HepG2 (cell line): ENCODE measurements around the gene ZNF189. TPM values are rescaled to one million over a fixed set of nuclear protein-coding genes. Genes with fewer than 3 reads are reported as not detected.

ENCODE experiments used
- CCAR2 ChIP-seq: fragments of 200-400 bp; formaldehyde crosslinking; optimal IDR thresholded peaks from 2 replicates; pipeline ENCODE3; 2018; ENCODE audit warnings: low read depth, mild to moderate bottlenecking, low read length, moderate library complexity
- CCDC6 ChIP-seq: sonication (generic); formaldehyde crosslinking; IDR thresholded peaks from 2 replicates; pipeline ENCODE4 v1.8.1; 2022; ENCODE audit warnings: mild to moderate bottlenecking, missing genetic modification reagents, moderate library complexity
- FOXP1 ChIP-seq, 2 experiments: fragments of 450-650 bp in 1 of 2; IDR thresholded peaks; 2 replicates each; pipeline ENCODE4 v1.6.1; 2017 to 2018; ENCODE audit warnings: antibody characterized with exemption in 1 of 2
- HNRNPH1 ChIP-seq: fragments of 200-400 bp; formaldehyde crosslinking; optimal IDR thresholded peaks from 2 replicates; pipeline ENCODE3; 2017; ENCODE audit warnings: mild to moderate bottlenecking, low read depth, low read length
- KDM5B ChIP-seq: sonication (generic); formaldehyde crosslinking; IDR thresholded peaks from 2 replicates; pipeline ENCODE4 v1.4.0; 2020; ENCODE audit warnings: missing genetic modification reagents, mild to moderate bottlenecking, borderline replicate concordance
- MXD4 ChIP-seq: IDR thresholded peaks from 2 replicates; pipeline ENCODE4 v1.6.1; 2016; ENCODE audit warnings: mild to moderate bottlenecking, missing biosample characterization, missing genetic modification reagents
- RBFOX2 ChIP-seq: fragments of 200-400 bp; formaldehyde crosslinking; IDR thresholded peaks from 2 replicates; pipeline ENCODE4 v1.6.1; 2017; ENCODE audit warnings: low read depth, mild to moderate bottlenecking, low read length
- SNAPC5 ChIP-seq: sonication (generic); formaldehyde crosslinking; IDR thresholded peaks from 2 replicates; pipeline ENCODE4 v1.8.1; 2023; ENCODE audit warnings: mild to moderate bottlenecking, missing genetic modification reagents, borderline replicate concordance
- TBL1XR1 ChIP-seq: fragments of 150-350 bp; IDR thresholded peaks from 2 replicates; pipeline ENCODE4 v1.6.1; 2014; ENCODE audit warnings: borderline replicate concordance, low read length; ENCODE audit not compliant: partially characterized antibody
- TRIM24 ChIP-seq: sonication (generic); formaldehyde crosslinking; IDR thresholded peaks from 2 replicates; pipeline ENCODE4 v1.8.0; 2022; ENCODE audit warnings: mild to moderate bottlenecking, missing genetic modification reagents
- USF2 ChIP-seq, 2 experiments: sonication (generic) in 1 of 2; formaldehyde crosslinking in 1 of 2; IDR thresholded peaks; 2 replicates each; pipeline versions ENCODE4 v1.5.1 to v1.6.1; 2011 to 2020; ENCODE audit warnings: borderline replicate concordance in 1 of 2, low read depth in 1 of 2, low read length in 1 of 2, mild to moderate bottlenecking in 1 of 2, missing genetic modification reagents in 1 of 2, moderate library complexity in 1 of 2
- WIZ ChIP-seq: sonication (generic); formaldehyde crosslinking; IDR thresholded peaks from 2 replicates; pipeline ENCODE4 v1.5.1; 2020; ENCODE audit warnings: mild to moderate bottlenecking, missing genetic modification reagents
- ZFX ChIP-seq: sonication (generic); formaldehyde crosslinking; IDR thresholded peaks from 2 replicates; pipeline ENCODE4 v1.4.0; 2020; ENCODE audit warnings: mild to moderate bottlenecking, low read depth, missing genetic modification reagents, moderate library complexity
- ZFY ChIP-seq: sonication (generic); formaldehyde crosslinking; IDR thresholded peaks from 2 replicates; pipeline ENCODE4 v1.4.0; 2020; ENCODE audit warnings: missing genetic modification reagents
- ZNF124 ChIP-seq: sonication (generic); formaldehyde crosslinking; IDR thresholded peaks from 2 replicates; pipeline ENCODE4 v1.4.0; 2020; ENCODE audit warnings: missing genetic modification reagents
- ZNF160 ChIP-seq: sonication (generic); formaldehyde crosslinking; IDR thresholded peaks from 2 replicates; pipeline ENCODE4 v1.8.0; 2022; ENCODE audit warnings: mild to moderate bottlenecking, inconsistent platforms, missing genetic modification reagents
- ZNF264 ChIP-seq: sonication (generic); formaldehyde crosslinking; IDR thresholded peaks from 2 replicates; pipeline ENCODE4 v1.4.0; 2020; ENCODE audit warnings: missing genetic modification reagents
- ZNF619 ChIP-seq: sonication (generic); formaldehyde crosslinking; IDR thresholded peaks from 2 replicates; pipeline ENCODE4 v1.4.0; 2020; ENCODE audit warnings: mild to moderate bottlenecking, missing genetic modification reagents
- ZNF770 ChIP-seq: sonication (generic); formaldehyde crosslinking; IDR thresholded peaks from 2 replicates; pipeline ENCODE4 v1.5.0; 2020; ENCODE audit warnings: mild to moderate bottlenecking, missing genetic modification reagents
- ZNF772 ChIP-seq: sonication (generic); formaldehyde crosslinking; IDR thresholded peaks from 2 replicates; pipeline ENCODE4 v1.5.0; 2020; ENCODE audit warnings: mild to moderate bottlenecking, missing genetic modification reagents
- polyA plus RNA-seq, 8 experiments: library from polyadenylated mRNA; depleted of rRNA in 3 of 8; stranded (reverse) in 7 of 8; unstranded in 1 of 8; fragments of >200 nt; fragmentation: Illumina TruSeq in 4 of 8; extraction: Trizol in 4 of 8; gene quantifications; 2 replicates each; pipeline versions ENCODE4 v1.2.1 to v1.2.3, GENCODE V29; 2011 to 2016; ENCODE audit warnings: low read depth in 4 of 8, missing spikeins in 1 of 8, mixed read lengths in 1 of 8; ENCODE audit not compliant: insufficient read depth in 1 of 8
- total RNA-seq, 5 experiments: library from RNA; depleted of rRNA; stranded (reverse); fragments of >200 nt; fragmentation: Illumina TruSeq; extraction: Trizol; gene quantifications; 2 replicates each; pipeline ENCODE4 v1.2.3, GENCODE V29; 2016; ENCODE audit warnings: low read depth in 1 of 5
- TF ChIP-seq, protein P1 (sequence below): sonication (generic); formaldehyde crosslinking; IDR thresholded peaks from 2 replicates; pipeline ENCODE4 v1.9.0; 2022; ENCODE audit warnings: low read depth, missing genetic modification reagents
- TF ChIP-seq, protein P2 (sequence below): sonication (generic); formaldehyde crosslinking; IDR thresholded peaks from 2 replicates; pipeline ENCODE4 v1.8.0; 2022; ENCODE audit warnings: mild to moderate bottlenecking, missing genetic modification reagents, borderline replicate concordance

Gene ZNF189
- total and polyA plus RNA-seq, 2 of the 13 experiments (the other 11 are each of a cell fraction or from before 2014, with no cell fraction given), result 8.4 to 50.0 TPM

GRCh38 chr9:101421653-101422065 is 23.0 kb downstream of the ZNF189 start (continued):
- TF ChIP-seq FOXP1 (IDR thresholded peaks at IDR 0.05), result no peak
- peak; percentile 45; the same call in 1 of the 2 replicates for TF ChIP-seq FOXP1 (CRISPR knock-in tag; IDR thresholded peaks at IDR 0.05)
- no peak for TF ChIP-seq KDM5B (CRISPR knock-in tag)
- TF ChIP-seq ZFY (CRISPR knock-in tag), result no peak
- 0 out of 2 replicates have a peak, but pooled peaks have one; percentile 44 for TF ChIP-seq MXD4
- TF ChIP-seq SNAPC5 (CRISPR knock-in tag), result 0 out of 2 replicates have a peak, but pooled peaks have one; percentile 77
- TF ChIP-seq, protein P1, sequence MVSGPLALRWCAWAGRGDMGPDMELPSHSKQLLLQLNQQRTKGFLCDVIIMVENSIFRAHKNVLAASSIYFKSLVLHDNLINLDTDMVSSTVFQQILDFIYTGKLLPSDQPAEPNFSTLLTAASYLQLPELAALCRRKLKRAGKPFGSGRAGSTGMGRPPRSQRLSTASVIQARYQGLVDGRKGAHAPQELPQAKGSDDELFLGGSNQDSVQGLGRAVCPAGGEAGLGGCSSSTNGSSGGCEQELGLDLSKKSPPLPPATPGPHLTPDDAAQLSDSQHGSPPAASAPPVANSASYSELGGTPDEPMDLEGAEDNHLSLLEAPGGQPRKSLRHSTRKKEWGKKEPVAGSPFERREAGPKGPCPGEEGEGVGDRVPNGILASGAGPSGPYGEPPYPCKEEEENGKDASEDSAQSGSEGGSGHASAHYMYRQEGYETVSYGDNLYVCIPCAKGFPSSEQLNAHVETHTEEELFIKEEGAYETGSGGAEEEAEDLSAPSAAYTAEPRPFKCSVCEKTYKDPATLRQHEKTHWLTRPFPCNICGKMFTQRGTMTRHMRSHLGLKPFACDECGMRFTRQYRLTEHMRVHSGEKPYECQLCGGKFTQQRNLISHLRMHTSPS (CRISPR knock-in tag), result no peak
- TF ChIP-seq CCDC6 (CRISPR knock-in tag), result no peak
- peak; percentile 83 for TF ChIP-seq ZNF264 (CRISPR knock-in tag)
- TF ChIP-seq ZNF124 (CRISPR knock-in tag), result no peak
- no peak for TF ChIP-seq CCAR2
- TF ChIP-seq, protein P2, sequence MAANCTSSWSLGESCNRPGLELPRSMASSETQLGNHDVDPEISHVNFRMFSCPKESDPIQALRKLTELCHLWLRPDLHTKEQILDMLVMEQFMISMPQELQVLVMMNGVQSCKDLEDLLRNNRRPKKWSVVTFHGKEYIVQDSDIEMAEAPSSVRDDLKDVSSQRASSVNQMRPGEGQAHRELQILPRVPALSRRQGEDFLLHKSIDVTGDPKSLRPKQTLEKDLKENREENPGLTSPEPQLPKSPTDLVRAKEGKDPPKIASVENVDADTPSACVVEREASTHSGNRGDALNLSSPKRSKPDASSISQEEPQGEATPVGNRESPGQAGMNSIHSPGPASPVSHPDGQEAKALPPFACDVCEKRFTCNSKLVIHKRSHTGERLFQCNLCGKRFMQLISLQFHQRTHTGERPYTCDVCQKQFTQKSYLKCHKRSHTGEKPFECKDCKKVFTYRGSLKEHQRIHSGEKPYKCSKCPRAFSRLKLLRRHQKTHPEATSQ (CRISPR knock-in tag), result peak; percentile 60; the same call in 1 of the 2 replicates
- TF ChIP-seq TRIM24 (CRISPR knock-in tag), result no peak; the same call in 1 of the 2 replicates
- no peak for TF ChIP-seq ZFX (CRISPR knock-in tag)
- TF ChIP-seq ZNF772 (CRISPR knock-in tag), result no peak
- TF ChIP-seq WIZ, result no peak
- no peak for TF ChIP-seq HNRNPH1
- TF ChIP-seq USF2 (IDR thresholded peaks at IDR 0.05; ENCODE audit: low read depth, low read length), result no peak
- no peak for TF ChIP-seq USF2 (CRISPR knock-in tag; IDR thresholded peaks at IDR 0.05; ENCODE audit: borderline replicate concordance)
- TF ChIP-seq TBL1XR1, result peak; percentile 96
- TF ChIP-seq ZNF160 (CRISPR knock-in tag), result peak; percentile 48; the same call in 1 of the 2 replicates
- TF ChIP-seq RBFOX2, result no peak
- no peak for TF ChIP-seq ZNF770 (CRISPR knock-in tag)
- TF ChIP-seq ZNF619 (CRISPR knock-in tag), result no peak
